DMS53 (cell line): ENCODE data around the gene GALNT9.
"Not testable (repeated sequence)": the region's sequence is repeated elsewhere in the genome, so short reads cannot be mapped to it uniquely, and the experiment has no call there.

Experiments used
- DNase-seq: peaks from one replicate; lab custom pipeline; 2025; lab: John Stamatoyannopoulos, UW

The GALNT9 gene

DNA sequence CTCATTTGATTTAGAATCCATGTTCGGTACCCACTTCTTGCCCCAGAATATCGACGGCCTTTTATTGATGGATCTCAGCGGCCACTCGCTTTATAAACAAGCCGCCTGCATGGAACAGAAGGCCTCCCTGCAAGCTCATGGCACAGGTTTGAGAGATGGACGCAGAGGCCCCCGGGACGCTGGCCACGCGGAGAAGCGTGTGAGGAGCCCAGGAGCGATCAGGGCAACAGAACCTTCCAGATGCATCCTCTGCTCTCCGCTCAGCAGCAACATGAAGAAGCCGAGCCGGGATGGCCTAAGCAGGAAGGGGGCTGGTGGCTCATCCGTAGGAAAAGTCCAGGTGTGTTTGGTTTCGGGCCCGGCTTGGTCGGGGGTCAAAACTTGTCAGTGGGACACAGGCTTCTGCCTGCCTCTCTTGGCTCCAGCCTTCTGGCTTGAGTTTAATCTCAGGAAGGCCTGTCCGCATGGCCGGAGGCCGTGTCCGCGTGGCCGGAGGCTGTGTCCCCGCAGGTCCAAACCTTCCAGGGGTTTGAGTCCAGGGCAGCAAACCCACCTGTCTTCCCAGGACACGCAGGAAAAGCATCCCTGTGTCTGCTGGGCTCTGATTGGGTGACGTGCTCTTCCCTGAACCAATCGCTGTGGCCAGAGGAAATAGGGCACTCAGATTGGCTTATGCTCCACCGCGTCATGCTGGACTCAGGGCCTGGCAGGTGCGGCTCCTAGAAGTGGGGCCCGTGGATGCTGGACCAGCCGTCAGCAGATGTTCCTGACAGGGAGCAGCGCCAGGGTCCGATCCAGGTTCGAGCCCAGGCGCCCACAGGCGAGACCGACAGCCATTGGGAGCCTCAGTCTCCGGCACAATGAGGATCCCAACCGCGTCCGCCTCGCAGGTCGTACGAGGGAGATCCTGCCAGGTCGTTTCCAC, 65.0 kb downstream of the GALNT9 start:
- DNase-seq, result no peak

DNA sequence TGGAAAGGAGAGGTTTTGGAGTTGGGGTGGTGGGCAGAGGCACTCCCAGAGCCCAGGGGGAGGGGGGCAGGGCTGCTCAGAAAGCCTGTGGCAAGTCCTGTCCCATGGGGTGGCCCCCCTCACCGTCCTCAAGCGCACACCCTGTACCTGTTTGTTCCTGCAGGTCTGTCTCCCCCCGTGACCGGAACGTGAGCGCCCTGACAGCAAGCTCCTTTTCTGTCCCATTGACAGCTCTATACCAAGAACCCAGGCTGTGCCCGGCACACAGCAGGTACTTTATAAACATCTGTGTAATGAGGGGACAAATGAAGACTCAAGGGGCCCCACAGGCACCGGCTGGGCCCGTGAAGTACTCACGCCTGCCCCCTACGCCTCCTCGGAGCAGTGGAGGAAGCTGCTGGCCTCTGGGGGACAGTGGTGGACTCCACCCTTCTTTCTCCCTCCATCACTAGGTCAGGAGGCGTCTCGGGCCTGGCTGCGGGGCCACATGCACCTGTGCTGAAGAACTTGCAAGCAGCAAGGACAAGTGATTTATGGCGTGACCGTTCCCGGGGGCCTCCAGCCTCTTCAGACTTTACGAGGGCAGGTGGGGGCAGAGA, 65.8 kb downstream of the GALNT9 start:
- no peak for DNase-seq

DNA sequence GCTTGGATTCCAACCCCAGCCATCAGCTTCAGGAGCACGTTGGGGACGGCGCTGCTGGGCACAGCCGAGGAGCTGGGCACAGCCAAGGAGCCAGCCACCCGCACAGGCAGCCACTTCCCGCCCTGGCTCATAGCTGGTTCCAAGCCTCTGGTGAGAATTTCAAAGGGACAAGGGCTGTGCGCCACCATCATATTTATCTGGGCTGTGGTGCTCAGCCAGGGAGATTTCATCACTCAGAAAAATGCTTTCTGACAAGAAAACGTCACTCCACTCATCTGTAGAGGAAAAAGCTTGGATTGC, 66.4 kb downstream of the GALNT9 start:
- DNase-seq, result no peak

DNA sequence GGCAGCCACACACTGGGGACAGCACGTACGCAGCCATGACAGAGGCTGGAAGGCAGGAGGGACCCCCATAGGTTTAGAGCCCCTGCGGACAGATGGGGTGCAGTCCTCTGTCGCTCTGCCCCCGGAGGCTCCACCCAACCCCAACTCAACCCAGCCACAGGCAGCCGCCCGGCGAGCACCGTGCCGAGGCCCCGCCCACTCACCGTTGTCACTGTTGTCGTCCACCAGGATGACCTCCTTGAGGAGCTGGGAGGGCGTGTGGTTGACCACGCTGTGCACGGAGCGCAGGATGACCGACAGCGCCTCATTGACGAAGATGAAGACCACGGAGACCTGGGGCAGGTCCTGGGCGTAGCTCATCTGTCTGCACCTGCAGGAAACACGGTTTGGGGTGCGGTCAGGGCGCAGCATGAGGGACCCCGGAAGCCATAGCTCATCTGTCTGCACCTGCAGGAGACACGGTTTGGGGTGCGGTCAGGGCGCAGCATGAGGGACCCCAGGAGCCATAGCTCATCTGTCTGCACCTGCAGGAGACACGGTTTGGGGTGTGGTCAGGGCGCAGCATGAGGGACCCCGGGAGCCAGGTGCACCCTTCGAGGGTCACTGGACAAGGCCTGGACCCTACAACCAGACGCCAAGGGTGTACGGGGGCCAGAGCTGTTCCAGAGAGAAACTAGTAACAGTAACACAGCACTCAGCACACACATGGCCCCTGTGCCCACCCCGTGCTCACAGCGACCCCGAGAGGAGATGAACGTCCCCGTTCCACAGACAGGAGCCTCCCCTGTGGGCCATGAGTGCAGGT, 66.9 kb downstream of the GALNT9 start:
- DNase-seq, result no peak

DNA sequence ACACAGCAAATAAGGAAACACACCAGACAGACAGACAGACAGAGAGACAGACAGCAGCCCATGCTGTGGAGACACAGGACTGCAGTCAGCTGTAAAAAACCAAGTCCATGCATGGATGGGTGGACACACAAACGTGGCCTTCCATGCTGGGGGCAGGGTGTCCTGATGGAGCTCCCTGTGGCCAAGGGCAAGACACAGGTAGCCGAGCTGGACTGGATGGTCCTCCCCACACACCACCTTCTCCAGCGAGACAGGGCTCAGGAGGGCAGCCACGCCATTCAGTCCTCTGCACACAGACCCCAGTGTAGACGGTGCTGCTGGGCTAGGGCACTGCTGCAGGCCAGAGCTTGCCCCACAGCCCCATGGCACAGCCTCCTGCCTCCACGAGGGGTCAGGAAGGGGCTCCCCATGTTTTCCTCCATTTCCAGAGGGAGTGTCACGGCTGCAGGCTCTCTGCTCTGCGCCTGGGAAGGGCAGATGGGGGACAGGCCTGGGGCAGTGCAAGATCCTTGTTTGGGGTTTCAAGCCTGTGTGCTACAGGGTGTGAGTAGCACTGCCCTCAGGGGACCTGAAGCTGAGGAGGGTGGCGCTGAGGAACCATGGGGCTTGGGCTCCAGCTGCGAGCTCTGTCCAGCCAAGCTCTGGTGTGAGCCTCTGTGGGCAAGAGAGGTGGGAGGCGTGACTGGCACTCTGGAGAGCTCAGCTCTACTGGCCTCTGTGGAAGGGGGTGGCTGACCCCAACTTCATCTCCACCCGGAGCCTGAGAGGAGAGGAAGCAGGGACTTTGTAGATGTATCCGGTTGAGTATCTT, 67.9 kb downstream of the GALNT9 start:
- DNase-seq, result no peak

DNA sequence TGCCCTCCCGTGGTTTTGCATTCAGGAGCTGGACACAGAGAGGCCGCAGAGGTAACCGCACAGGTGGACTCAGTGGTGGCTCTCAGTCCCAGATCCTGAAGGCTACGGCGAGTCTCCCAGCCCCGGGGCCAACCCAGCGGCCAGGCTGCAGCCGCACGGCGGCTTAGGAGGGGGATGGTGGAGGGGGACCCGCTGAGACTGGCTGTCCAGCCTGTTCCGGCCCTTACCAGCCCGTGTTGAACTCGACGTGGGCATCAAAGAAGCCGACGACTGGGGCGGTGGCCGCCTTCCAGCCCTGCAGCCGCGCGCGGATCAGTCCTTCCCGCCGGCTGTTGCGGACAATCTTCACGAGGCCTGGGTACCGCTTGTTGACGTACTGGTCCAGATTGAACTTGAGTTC, 68.7 kb downstream of the GALNT9 start:
- no peak for DNase-seq

DNA sequence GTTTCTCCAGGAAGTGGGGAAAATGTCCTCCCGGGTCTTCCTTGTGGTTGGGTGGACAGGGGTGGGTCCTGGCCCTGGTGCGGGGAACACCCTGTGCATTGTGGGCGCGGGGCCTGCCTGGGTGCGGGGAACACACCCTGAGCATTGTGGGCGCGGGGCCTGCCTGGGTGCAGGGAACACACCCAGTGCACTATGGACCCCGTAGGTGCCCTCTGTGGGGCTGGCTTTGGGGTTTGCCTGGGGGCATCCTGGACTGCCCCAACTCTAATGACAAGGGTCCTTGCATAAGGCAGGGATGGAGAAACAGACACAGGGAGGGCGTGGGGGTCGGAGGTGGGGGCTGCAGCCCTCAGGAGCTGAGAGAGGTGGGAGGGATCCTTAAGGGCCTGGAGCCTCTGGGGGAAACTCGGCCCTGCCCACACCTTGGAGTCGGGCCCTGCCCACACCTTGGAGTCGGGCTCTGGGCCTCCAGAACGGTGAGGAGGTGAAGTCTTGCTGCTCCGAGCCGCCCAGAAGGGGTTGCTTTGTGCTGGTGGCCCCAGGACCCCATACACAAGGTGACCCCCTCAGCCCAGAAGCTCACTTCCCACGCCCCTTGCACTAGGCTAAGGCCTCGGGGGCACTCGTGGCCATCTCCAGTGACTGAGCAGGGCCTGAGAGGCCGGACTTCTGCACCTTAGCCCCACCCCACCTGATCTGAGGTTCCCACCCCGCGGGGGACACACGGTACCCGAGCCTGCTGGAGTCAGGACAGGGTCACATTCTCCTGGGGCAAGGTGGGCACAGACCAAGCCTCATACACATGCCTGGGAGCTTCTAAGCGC, 69.3 kb downstream of the GALNT9 start:
- DNase-seq, result no peak

DNA sequence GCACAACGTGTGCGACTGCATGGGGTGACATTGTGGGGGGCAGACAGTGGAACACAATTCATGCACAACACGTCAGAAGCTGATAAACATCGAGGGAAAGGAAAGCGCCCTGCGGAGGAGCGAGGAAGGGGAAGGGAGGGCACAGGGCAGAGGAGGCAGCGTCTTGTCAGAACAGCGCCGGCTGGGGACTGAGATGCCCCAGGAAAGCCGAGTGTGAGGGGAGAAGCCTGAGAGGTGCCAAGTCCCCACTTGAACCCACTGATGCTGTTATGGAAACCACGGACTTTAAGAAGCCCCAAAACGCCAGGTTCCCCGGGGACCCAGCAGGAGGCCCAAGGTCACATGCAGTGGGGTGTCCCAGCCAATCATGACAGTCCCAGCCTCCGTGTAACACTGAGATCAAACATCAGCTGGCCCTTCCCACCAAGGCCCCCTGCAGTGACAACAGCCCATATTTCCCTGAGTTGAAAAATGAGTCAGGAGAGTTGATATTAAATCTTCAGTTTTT, 70.0 kb downstream of the GALNT9 start:
- DNase-seq, result no peak

DNA sequence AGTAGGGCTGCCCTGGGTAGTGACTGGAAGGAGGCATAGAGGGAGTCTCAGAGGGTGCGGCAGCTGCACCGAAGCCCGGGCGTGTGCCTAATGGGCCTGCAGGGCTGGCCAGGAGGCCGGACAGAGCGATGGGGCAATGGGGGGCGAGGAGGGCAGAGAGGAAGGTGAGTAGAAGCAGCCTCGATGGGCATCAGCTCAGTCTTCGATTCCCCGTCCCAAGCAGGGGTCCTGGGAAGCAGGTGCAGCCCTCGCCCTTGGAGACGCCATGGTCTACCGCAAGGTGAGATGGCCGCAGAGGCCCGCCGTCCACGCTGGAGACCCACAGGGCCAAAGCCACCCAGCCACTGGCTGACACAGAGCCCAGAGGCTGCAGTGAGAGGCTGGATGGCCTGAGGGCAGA, 70.8 kb downstream of the GALNT9 start:
- no peak for DNase-seq

DNA sequence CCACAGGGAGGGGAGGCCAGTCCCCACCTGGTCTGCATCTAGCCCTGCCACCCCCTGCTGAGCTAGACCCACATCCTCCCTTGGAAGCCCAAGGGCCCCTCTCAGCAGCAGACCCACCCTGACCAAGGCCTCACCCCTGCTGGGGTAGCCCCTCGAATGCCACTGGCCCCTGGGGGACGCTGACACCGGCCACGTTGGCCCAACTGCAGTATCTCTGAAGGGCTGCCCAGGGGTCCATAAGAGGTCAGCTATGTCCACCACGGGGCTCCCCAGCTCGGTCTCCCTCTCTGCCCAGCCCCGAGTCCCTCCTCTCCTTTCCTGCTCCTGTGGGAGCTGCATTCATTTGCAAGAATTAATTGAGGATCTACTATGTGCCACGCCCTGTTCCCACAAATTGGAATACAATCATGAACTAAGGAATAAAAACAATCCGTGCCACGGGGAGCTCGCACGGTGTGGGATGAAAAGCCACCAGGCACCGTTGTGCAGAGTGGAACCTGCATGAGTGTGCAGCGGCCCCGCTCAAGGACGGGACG, 71.4 kb downstream of the GALNT9 start:
- no peak for DNase-seq

DNA sequence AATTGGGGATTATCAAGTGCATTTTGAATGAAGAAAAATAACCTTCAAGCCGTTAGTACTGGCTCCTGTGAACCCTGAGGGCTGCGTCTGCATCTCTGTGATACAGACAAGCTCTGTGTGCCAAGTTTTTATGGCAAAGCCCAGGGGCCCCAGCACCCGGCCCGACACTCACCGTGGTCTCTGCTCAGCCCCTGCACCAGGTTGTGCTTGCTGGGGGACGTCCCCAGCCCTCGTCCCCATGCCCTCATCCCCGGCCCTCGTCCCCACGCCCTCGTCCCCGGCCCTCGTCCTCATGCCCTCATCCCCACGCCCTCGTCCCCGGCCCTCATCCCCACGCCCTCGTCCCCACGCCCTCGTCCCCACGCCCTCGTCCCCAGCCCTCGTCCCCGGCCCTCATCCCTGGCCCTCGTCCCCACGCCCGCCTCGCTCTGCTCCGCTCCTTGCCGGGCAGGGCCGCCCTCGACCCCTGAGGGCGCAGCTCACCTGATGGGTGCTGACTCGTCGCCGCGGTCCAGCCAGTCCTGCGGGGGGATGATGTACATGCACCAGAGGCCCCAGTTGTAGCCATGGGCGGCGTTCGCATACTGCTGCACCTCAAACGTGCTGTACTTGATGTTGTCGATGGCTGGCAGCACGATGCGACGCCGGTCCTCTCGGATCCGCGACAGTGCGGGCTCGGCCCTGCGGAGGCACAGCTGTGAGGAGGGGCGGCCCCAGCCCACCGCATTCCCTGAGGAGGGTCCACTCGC, 72.0 kb downstream of the GALNT9 start:
- DNase-seq, result no peak

DNA sequence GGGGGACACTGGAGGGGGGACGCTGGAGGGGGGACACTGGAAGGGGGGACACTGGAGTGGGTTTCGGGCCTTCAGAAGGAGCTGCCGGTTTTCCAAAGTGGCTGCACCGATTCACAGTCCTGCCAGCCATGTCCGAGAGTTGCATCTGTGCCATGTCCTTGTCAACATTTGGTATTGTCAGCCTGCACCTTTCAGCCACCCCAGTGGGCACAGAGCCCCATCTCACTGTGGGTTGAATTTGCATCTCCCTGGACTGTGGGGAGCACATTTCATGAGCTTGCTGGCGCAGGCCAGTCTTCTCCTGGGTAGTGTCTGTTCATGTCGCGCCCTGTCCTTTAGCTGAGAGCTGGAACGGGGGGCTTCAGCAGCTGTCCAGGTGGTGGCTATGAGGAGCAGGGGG, 72.7 kb downstream of the GALNT9 start:
- no peak for DNase-seq

DNA sequence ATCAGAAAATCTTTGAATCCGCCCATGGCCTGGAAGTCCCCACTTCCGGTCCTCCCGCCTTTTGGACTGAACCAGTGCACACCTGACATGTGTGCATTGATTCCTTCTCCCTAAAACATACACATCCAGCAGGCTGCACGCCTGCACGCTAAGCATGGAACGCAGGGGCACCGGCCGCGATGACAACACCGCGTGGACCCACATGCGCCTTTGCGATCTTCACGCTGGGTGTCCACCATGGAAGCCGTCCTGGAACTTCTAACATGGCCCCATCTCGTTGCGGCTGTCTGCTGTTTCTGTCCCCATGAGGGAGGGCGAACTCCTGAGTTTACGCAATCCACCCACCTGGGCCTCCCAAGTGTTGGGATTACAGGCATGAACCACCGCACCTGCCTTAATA, 73.7 kb downstream of the GALNT9 start:
- DNase-seq, result no peak

DNA sequence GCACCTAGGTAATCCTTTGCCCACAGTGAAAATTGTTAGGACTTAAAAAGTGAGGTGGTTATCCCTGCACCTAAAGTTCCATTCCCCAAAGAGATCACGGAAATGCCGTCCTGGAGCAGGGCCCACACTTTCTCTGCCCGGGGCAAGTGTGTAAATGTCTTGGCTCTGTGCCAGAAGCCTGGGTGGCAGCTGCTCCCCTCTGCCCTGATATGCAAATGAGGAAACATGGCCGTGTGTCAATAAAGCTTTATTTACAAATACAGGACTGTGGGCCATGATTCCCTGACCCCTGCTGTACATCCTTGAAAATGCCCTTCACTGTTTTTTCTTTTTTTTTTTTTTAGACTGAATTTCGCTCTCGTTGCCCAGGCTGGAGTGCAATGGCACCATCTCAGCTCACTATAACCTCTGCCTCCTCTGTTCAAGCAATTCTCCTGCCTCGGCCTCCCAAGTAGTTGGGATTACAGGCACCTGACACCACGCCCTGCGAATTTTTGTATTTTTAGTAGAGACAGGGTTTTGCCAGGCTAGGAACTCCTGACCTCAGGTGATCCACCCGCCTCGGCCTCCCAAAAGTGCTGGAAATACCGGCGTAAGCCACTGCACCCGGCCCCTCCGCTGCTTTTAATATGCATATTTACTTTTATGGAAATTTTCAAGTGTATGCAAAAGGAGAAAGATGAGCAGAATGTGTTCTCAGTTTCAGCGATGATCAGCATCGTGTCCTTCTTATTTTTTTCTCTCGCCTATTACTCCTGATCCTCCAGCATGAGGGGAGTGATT, 75.5 kb downstream of the GALNT9 start:
- DNase-seq, result peak; percentile 11

DNA sequence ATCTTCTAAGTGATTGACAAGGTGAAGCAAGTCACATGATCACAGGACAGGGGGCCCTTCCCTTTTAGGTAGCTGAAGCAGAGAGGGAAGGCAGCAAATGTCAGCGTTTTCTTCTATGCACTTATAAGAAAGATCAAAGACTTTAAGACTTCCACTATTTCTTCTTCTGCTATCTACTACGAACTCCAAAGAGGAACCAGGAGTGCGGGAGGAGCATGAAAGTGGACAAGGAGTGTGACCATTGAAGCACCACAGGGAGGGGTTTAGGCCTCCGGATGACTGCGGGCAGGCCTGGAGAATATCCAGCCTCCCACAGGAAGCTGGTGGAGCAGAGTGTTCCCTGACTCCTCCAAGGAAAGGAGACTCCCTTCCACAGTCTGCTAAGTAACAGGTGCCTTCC, 76.4 kb downstream of the GALNT9 start:
- DNase-seq, result not testable (repeated sequence)

DNA sequence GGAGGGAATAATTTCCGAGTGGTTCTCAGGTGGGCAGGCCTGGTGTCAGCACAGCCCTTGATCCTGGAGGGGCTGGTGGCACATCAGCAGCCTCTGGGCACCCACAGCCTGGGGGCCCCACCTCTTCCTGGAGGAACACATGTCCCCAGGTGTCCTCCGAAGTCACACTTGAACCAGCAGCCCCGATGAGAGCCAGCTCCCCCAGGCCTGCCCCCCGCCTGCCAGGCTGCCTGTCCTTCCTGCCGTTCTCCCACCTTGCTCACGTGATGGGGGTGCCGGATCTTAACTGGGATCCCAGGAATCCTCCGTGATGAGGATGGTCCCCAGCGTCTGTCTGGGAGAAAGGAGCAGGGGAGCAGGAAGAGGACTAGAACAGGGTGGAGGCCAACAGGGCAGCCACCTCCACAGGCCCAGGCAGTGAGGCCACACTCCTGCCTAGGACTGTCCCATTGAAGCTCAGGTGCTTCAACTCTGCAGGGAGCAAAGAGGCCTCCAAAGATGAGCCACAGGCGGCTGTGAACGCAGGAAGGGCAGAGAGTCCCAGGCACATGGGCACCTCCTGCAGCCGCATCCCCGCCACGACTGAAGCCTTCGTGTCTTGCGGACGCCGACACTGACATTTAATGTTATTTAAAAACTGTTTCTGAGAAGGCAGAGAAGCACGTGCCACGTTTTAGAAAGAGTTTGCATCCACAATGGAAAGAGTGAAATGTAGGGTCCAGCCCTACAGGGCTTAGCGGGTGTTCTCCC, 77.5 kb downstream of the GALNT9 start:
- no peak for DNase-seq

DNA sequence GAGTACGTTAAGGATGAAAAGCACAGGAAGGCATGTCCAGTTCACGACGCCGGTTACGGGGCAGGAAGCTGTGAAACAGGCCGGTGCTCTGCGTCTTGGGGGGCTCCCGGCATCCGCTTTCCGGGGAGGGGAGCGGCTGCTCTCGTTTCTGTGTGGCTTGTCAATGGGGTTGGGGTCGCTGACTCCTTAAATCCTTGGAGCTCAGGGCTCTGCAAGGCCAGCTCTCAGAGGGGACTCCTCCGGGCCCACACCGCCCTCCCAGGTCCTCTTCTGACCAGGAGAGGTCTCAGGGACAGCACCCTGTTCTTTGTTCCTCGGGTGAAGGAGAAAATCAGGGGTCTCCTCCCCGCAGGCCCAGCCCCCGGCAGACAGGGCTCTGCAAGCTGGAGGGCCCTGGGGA, 78.1 kb downstream of the GALNT9 start:
- no peak for DNase-seq

DNA sequence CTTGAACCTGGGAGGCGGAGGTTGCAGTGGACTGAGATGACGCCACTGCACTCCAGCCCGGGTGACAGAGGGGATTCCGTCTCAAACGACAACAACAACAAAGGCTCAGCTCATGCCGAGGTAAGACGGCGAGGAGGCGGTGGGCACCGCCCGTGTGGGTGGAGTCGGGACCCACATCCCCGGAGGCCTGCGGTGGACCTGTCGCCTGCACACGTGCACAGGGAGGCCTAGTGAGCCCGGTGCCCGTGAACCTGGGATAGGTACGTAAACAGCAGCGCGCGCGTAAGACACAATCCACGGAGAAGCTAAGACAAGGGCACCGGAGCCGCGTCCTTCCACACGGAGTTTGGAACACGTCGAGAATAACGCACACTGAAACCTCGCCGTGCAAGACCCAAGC, 78.7 kb downstream of the GALNT9 start:
- no peak for DNase-seq
